ENCODE data around the gene TARS1.

TARS1 gene

DNA sequence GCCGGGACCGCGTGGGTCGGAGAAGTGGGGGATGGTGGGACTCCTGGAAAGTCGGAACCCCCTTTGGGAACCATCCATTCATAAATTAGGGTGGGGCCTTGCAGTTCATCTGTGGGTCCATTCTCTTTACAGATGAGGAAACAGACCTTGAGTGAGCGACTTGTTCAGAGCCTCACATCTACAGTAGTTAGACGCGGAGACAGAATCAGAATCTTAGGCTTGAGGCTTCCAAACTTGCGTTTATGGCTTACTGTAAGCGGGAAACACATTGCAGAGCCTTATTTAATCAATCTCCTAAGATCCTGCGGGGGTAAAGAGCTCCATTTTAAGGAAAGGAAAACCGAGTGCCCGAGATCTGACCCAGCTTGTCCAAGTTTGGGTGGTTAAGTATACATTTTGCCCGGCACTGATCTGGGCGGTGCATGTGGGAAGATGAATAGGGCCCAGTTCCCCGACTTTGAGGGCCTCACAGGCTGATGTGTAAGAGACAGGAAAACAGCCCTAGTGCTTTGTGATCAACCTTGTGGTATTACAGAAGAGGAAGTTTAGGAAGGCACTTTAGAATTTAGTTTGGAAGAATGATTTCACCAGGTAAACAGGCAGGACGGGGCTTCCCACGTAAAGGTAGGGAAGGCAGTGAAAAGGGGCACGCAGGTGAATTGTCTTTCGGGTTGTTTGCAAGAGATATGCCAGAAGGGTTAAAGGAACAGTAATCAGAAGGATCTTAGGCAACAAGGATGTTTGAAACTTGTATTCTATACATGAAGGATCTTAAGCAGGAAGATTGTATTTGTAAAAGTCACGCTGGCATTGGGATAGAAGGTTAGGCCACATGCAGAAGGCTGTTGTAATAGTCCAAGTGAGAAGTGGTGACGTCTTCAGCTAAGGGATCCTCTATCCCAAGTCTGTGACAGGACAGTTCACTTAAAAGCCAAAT, 744 bp downstream of the TARS1 start:
- peak; percentile 82 for DNase-seq

DNA sequence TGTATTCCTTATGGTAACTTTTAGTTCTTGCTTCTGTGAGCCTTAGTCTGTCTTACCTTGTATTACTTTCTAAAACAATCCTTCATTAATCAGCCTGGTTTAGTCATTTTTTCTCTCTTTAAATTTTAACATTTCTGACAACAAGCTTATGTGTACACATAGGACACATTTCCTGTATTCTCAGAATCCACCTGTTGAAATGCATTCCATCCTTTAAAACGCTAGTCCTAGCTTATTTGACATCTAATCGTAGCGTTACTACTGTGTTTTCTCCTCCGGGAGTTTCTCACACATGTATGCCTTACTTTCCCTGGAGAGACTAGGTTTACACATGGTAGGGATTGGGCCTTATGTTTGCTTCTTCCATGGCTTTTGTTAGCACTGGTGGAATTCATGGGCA, 3.8 kb downstream of the TARS1 start:
- no peak for DNase-seq

DNA sequence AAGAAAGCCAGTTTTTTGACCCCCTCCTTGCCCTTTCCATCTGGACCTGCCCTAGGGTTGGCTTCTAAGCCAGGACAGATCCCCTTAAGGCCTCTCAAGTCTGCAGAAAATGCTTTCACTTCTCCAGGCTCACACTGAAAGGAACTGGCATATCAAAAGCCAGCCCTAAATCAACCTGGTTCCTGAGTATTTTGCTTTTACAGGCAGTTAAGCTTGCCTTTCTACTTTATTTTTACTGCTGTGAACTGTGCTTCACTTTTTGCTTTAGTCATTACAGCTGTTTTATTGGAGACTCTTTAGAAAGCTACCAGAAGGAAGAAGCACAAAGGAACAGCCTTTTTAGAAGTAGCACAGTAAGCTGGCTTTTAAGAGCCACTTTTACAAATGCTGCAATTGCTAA, 5.0 kb downstream of the TARS1 start:
- DNase-seq: no peak

DNA sequence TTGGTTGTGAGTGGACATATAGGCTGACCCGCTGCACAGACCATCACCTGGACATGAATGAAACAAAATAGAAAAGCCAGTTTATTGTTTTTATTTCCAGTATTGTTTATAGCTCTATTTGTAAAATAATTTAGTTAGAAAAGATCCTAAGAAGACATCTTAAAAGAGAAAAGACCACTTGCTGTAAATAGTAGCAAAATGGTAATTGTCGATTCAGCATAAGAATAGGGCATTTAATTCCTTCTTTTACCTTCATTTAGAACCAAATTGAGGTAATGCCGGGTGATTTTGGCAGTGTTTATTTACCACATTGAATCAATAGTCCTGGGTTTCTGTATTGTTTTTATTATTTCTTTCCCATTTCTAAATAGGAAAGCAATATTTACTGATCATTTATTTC, 7.4 kb downstream of the TARS1 start:
- no peak for DNase-seq

DNA sequence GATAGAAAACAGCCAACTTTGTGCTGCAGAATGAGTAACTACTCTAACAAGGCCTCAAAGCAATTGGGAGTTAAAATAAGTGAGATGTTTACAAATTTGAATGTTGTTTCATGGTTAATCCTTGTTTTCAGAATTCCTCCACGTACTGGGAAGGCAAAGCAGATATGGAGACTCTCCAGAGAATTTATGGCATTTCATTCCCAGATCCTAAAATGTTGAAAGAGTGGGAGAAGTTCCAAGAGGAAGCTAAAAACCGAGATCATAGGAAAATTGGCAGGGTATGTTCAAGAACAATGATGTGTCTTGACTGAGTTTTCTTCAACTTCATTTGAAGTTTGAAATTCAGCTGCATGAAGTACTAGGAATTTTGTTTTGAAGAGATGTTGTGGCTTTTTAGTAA, 16.4 kb downstream of the TARS1 start:
- DNase-seq: no peak

DNA sequence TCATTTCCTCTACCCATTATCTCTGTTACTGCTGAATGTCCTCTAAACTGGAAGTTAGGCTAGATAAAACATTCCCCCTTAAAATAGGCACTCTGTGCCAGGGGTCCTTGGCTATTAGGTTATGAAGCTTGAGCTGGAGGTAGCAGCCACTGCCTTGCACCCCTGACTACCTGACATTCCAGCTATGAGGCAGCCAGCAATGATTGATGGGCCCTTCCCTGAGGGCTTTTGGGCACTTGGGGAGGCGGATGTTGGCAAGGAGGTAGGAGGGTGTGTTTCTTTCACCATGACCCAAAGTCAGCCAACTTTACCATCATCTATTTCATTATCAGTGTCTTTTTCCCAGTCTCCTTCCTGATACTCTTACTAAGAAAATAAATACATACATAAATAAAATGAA, 17.1 kb downstream of the TARS1 start:
- DNase-seq: no peak

DNA sequence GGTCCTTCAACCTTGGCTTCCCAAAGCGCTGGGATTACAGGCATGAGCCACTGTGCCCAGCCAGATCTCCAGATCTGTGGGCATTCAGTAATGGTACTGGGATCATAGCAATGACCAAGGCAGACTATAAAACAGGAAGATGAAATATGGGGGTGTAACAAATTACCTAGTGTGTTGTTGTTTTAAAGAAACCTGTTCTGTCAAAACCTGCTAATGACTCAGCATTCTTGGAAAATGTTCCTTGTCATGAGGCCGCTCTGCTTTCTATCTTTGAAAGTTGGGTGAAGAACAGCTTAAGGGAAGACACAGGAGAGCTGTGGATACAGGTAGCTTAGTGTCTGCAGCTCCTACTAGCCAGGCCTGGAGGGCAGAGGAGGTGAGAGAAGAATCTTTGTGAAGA, 19.4 kb downstream of the TARS1 start:
- DNase-seq: no peak

DNA sequence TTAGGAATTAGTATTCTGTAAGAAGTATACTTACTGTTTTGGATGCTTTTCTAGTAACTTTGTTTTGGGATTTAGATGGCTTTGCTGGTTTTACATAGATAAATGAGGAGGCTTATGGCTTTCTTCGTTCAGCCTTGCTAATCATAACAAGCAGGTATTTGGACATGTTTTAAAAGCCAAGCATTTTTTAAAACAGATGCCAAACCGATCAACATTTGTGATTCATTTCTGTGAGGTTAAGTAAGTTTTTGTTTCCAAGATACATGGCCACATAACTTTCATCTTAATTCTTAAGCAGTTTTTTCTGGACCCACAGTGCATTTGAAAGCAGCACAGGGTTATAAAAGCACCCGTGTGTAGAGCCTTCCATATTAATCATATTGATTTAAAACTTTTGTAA, 21.7 kb downstream of the TARS1 start:
- no peak for DNase-seq

DNA sequence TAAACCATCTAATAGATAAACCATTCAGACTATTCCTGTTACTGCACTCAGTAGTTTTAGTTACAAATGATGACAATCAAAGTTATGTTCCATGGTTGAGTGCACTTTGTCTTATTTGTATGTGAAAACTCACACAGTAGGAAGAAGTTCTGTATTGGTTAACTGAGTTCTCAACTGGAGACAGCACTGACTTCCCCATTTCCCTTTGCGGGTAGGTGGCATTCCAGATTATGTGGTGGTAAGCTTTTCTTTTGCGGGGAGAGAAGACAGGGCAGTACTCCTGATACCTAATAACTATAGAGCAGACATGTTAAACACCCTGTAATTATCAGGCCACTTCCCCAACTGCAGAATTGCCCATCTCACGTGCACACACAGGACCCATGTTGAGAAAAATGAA, 24.4 kb downstream of the TARS1 start:
- no peak for DNase-seq

DNA sequence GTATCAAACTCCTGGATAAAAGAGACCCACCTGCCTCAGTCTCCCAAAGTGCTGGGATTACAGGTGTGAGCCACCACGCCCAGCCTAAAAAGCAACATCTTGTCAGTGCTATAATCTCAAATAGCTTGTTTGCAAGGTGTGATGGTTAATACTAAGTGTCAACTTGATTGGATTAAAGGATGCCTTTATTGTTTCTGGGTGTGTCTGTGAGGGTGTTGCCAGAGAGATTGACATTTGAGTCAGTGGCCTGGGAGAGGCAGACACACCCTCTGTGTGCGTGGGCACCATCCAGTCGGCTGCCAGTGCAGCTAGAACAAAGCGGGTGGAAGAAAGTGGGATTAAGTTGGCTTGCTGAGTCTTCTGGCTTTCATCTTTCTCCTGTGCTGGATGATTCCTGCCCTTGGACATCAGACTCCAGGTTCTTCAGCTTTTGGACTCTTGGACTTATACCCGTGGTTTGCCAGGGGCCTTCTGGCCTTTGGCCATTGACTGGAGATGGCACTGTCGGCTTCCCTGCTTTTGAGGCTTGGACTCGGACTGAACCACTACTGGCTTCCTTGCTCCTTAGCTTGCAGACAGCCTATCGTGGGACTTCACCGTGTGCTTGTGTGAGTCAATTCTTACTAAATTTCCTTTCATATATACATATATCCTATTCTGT, 28.1 kb downstream of the TARS1 start:
- DNase-seq: no peak

DNA sequence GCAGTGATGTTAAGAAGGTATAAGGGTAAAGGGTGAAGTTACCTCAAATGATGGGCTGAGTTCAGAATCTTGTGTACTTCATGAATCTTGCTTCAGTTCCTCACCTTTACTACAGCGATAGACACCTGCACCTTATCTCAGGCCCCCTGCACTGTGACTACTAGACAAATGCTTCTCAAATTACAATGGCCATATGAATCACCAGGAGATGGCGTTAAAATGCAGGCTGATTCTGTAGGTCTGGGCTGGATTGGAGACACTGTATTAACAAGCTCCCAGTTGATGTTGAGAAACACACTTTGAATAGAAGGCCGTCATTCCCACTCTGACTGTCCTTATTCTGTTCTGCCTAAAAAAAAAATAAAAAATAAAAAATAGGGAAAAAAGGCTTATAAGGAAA, 29.8 kb downstream of the TARS1 start:
- peak; percentile 19 for DNase-seq

DNA sequence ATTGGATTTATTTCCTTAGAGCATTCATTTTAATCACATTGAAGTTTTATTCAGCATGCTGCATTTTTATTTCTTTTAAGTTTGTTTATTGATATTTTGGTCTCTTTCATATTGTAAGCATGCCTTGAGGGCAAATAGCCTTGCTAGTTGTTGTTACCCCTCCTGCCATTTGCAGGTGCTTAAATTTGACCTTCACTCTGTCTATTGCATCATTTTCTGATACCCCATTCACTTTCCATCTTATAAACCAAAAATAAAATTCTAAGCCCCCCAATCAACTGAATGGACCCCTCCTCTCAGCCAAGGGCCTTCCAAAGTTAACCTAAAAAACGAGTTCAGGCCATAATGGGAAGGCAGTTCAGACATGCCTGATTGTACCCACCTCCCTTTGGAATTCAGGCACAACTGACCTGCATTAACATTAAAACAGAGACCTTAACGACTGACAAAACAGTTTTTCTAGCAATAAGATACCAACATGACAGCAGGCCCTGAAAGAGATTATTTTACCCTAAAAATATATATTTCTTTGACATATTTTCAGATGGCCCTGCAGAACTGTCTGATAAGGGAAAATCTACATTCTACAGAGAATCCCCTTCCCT, 32.1 kb downstream of the TARS1 start:
- DNase-seq: no peak

DNA sequence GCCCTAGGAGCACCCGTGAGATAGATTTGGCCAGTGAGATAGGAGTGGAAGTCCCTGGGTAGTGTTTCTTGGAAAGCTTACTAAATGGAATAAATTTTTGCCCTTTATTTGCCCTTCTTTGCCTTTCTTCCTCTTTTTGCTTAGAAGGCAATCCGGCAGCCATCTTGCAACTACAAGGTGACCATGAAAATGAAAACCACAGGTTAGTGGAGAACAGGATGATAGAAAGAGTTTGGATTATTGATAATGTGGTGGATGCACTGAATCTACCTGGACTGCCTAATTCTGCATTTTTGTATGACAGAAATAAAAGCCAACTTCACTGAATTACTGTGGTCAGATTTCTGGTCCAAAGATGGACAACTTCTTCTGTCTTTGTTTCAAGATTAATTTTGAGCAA, 33.2 kb downstream of the TARS1 start:
- no peak for DNase-seq

DNA sequence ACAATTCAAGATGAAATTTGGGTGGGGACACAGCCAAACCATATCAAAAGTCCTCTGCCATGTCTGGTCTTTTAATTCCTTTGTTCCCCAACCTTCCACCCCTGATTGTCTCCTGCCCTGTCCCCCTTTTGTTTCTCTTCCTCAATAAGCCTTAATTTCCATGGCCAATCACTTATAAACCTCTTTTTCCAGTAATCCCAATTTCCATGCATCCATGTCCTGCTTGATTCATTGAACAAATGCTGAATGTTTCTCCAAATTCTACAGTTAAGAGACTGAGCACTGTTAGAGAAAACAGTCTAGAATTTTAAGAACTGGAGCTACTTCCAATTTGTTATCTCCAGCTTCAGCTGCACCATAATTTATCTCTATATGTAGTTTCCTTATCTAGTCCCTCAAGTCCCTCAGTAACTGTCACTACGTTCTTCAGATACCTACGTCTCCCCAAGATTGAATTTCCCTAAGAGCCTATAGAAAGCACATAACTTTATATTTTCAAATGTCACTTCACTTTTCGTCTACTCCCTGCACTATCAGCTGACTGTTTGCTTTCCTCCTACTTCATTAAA, 34.2 kb downstream of the TARS1 start:
- DNase-seq: no peak

DNA sequence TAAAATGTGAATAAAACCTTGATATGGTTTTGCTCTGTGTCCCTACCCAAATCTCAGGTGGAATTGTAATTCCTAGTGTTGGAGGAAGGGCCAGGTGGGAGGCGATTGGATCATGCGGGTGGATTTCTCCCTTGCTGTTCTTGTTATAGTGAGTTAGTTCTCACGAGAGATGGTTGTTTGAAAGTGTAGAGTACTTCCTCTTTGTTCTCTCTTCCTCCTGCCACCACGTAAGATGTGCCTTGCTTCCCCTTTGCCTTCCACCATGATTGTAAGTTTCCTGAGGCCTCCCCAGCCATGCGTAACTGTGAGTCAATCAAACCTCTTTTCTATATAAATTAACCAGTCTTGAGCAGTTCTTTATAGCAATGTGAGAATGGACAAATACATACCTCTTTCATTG, 34.9 kb downstream of the TARS1 start:
- DNase-seq: no peak

DNA sequence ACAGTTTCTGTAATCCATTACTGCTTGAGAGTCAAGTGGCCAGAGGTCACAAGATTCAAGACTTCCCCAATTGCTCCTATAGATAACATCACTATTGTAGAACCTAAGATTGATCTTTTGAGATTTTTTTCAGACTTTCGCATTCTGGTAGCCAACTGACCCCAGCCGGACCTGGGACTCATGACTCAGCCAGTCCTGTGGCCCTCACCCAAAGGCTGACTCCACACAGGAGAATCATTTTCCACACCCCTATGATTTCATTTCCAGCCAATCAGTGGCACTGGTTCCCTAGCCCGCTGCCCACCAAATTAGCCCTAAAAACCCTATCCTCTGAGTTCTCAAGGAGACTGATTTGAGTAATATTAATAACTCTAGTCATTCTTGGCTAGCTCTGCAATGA, 36.2 kb downstream of the TARS1 start:
- DNase-seq: no peak

DNA sequence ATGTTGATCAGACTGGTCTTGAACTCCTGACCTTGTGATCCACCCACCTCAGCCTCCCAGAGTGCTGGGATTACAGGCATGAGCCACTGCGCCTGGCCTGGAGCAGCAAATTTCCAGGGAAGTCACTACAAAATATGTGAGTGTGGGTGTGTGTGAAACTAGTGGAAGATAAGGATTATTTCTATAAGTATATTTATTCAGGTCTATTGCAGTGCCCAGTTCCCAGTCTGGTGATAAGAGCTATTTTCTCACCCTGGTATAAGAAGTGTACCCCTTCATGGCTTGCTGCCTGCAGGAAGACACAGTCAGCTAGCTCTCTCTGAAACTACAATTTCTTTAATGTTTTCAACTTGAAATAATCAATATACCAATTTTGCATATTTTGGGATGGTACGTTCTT, 37.1 kb downstream of the TARS1 start:
- DNase-seq: no peak

DNA sequence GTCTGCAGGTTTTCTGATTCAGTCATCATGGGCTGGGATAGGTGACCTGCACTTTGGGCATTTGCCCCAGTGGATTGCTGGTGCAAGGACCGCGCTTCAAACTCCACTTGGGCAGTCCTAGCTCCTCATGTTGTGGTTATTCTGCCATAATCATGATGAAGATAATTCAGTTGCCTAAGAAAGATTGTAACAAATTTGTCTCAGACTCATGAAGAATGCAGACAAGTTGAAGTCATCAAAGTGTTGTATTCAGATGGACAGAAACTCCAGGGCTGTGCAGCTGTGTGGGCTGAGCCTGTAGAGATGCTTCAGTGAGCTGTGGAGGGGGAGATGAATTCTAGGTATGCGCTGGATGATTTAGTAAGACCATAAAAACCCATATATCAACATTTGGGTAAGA, 38.5 kb downstream of the TARS1 start:
- no peak for DNase-seq

DNA sequence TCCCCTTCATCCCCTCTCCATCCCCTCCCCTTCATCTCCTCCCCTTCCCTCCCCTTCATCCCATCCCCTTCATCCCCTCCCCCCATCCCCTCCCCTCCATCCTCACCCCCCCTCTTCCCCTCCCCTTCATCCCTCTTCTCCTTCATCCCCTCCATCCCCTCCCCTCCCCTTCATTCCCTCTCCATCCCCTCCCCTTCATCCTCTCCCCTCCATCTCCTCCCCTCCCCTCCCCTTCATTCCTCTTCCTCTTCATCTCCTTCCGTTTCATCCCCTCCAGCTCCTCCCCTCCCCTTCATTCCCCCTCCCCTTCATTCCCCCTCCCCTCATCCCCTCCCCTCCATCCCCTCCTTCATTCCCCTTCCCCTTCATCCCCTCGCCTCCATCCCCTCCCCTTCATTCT, 40.1 kb downstream of the TARS1 start:
- no peak for DNase-seq

DNA sequence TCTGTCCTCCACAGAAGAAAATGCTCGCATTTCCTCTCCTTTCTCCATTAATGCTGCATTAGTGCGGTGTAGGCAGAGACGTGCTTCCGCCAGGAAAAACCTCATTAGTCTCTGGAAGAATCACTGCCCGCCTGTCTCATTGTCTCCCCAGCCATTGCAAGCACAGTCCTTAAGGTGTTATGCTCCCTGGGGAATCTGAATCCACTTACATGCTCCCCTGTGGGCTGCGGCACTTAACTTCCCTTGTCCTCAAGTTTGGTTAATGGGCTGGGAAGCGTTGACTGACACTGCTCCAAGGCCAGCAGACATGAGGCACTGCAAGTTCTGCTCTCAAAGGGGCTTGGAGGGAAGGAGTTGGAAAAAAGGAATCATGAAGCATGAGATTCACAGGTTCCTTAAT, 41.6 kb downstream of the TARS1 start:
- no peak for DNase-seq

DNA sequence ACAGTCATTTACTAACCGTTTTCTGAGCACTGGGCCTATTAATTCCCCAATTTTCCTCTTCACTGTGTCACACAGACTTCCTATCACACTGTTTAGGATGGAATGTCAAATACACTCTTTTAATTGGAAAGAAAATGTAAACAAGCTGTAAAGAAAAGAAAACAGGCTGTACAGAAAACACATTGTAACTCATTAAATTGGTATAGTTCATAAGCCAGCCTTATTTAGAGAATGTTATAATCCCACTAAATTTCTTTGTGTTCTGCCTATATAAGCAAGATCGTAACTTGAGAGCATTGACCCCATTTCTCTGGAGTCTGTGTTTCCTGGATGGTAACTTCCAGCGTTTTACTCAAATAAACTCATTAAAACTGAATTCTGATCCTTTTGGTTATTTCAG, 46.5 kb downstream of the TARS1 start:
- no peak for DNase-seq

DNA sequence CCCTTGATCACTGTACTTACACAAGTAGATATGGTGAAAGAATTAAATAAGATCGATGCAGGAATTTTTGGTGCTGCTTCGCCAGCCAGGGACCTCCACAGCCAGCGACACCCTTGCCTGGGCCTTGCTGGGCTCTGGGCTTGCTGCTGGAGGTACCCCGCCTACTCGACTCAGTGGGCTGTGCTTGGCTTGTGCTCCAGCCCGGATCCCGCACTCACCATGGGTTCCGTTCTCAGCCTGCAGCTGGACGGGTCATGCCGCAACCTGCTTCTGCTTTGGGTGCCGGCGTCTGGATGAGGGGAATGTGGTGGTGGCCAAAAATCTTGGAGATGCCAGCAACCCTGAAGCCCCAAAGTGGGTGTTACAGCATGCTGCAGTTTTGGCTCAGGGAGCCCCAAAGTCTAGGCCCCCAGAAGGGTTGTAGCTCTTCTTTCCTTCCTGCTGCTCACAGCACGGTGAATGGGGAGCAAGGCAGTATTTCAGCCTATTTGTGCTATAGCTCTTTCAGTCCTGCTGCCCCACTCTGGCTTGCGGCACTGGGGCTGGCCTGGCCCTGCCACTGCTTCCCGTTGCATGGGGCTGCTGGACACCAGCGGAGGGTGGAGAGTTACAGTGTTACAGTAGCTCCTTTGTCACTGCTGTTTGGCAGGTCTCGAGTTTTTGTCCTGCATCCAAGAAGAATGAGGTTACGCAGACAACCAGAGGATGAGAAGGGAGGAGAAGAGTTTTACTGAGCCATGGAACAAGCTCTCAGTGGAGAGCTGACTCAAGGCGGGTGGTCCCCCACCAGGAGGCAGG, 48.0 kb downstream of the TARS1 start:
- no peak for DNase-seq

DNA sequence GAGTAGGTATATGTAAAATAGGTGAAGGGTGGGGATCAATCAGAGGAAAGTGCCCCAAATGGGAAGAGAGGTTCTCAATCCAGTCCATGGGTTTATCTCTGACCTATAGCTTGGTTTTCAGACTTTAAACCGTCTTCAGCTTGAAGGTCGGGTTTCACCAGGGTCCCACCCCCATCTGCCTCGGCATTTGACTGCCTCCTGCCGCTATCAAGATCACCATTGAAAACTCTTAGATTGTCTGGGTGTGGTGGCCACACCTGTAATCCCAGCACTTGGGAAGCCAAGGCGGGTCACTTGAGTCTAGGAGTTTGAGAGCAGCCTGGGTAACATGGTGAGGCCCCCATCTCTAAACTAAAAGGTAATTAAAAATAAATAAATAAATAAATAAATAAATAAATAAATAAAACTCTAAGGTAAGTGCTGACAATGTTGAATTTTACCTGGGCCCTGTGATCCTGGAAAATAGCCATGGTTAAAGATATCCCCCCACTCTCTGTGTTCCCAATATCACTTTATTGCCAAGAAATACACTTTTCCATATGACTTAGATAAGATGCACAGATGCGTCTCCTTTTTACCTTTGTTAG, 48.8 kb downstream of the TARS1 start:
- DNase-seq: no peak
